ENCODE results near the gene MLYCD.

Gene MLYCD

DNA sequence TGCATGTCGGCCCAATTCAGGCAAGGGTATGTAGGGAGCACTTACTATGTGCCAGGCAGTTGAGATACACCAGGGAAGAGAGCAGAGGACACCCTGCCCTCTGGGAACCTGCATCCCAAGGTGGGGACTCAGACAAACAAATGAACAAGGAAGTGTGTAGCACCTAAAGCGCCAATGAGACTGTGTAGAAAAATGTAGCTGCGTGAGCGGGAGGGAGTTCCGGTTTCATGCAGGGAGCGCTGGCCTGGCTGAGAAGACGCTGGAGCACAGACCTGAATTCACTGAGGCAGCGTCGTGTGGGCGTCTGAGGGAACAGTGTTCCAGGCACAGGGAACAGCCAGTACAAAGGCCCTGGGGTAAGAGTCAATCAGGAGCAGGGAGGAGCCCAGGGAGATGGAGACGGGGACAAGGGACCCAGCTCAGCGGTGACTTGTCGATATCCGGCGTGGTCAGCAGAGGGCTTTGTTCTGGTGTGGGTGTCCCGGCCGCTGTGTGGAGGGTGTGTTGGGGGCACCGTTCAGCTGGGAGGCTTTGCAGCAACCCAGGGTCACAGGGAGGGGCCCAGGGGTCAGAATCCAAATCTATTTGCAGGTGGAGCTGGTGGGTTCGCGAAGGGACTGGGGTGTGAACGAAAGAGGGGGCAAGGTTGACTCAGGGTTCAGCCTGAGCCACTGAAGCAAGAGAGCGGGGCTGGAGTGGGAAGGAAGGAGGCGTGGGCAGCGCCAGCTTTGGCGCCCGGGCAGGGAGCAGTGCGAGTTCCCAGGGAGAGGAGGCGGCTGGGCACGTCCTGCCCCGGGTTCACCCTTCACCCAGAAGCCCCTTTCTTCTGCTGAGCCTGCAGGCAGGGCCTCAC, 36.3 kb downstream of the MLYCD start:
- TF ChIP-seq, protein P1, sequence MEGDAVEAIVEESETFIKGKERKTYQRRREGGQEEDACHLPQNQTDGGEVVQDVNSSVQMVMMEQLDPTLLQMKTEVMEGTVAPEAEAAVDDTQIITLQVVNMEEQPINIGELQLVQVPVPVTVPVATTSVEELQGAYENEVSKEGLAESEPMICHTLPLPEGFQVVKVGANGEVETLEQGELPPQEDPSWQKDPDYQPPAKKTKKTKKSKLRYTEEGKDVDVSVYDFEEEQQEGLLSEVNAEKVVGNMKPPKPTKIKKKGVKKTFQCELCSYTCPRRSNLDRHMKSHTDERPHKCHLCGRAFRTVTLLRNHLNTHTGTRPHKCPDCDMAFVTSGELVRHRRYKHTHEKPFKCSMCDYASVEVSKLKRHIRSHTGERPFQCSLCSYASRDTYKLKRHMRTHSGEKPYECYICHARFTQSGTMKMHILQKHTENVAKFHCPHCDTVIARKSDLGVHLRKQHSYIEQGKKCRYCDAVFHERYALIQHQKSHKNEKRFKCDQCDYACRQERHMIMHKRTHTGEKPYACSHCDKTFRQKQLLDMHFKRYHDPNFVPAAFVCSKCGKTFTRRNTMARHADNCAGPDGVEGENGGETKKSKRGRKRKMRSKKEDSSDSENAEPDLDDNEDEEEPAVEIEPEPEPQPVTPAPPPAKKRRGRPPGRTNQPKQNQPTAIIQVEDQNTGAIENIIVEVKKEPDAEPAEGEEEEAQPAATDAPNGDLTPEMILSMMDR (IDR thresholded peaks at IDR 0.05; ENCODE audit: insufficient read depth, low read depth, low read length, missing control alignments) = no peak
- H3K4me3 ChIP-seq (ENCODE audit: low read depth, low read length) = no peak overlapping the region
- no peak for DNase-seq (ENCODE audit: low read depth)

DNA sequence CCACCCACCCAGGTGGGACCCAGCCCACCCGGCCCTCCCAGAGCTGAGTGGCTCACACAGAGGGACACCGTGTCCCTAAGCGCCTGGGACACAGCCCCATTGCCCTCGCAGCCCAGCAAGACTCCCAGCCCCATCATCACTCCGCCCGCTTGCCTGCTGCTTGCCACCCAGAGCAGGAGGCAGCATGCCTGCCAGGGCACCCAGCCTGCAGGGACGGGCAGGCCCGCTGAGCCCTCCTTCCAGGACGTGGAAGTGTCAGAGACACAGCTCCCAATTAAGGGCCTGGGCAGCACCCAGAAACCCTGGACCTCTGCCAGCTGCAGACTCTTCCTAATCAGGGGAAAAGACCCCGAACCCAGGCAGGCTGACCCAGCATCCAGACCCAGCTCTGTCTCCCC, 36.9 kb downstream of the MLYCD start:
- TF ChIP-seq, protein P1 (IDR thresholded peaks at IDR 0.05; ENCODE audit: insufficient read depth, low read depth, low read length, missing control alignments) = no peak
- H3K4me3 ChIP-seq (ENCODE audit: low read depth, low read length) = no peak overlapping the region
- DNase-seq (ENCODE audit: low read depth) = no peak

DNA sequence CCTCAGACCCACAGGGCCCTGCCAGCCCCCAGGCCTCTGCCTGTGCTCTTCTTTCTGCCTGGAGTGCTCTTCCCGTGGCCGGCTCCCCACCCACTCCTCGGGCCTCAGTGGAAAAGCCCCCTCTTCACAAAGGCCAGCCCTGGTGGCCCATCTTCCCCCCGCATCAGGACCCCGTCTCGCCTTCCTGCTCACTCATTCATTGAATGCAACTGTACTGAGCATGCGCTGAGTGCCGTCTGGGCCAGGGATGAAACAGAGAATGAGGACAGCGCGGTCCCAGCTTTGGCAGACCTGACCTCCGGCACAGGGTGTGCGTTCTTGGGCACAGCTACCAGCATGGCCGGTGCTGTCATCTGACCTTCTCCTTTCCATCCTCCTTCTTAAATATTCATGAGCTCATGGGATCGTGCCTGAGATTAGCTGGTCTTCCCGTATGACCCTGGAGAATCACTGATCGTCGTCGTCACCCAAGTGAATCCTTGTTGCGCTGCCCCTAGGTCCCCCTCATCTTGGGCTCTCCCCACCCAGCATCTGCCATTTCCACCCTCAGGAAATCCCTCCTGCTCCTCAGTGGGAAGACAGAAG, 37.8 kb downstream of the MLYCD start:
- H3K4me3 ChIP-seq (ENCODE audit: low read depth, low read length) = no peak overlapping the region
- TF ChIP-seq, protein P1 (IDR thresholded peaks at IDR 0.05; ENCODE audit: insufficient read depth, low read depth, low read length, missing control alignments) = no peak
- no peak for DNase-seq (ENCODE audit: low read depth)

DNA sequence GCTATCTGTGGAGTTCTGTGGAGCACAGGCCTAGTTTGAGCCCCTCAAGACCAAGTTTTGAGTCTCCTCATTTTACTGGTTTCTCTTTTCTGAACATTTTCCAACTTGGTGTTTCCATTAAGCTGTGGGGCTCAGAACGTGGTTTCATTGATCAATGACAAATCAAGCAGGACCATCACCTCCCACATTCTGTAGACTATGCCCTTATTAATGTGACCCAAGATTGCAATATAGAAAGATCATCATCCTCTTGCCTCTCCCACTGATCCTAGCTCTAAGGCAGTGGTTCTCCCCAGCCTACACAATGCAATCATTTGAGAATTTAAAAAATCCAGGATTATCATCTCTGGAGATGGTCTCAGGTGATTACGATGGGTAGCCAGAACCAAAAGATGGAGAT, 38.4 kb downstream of the MLYCD start:
- TF ChIP-seq, protein P1 (IDR thresholded peaks at IDR 0.05; ENCODE audit: insufficient read depth, low read depth, low read length, missing control alignments) = no peak
- no peak overlapping the region for H3K4me3 ChIP-seq (ENCODE audit: low read depth, low read length)

DNA sequence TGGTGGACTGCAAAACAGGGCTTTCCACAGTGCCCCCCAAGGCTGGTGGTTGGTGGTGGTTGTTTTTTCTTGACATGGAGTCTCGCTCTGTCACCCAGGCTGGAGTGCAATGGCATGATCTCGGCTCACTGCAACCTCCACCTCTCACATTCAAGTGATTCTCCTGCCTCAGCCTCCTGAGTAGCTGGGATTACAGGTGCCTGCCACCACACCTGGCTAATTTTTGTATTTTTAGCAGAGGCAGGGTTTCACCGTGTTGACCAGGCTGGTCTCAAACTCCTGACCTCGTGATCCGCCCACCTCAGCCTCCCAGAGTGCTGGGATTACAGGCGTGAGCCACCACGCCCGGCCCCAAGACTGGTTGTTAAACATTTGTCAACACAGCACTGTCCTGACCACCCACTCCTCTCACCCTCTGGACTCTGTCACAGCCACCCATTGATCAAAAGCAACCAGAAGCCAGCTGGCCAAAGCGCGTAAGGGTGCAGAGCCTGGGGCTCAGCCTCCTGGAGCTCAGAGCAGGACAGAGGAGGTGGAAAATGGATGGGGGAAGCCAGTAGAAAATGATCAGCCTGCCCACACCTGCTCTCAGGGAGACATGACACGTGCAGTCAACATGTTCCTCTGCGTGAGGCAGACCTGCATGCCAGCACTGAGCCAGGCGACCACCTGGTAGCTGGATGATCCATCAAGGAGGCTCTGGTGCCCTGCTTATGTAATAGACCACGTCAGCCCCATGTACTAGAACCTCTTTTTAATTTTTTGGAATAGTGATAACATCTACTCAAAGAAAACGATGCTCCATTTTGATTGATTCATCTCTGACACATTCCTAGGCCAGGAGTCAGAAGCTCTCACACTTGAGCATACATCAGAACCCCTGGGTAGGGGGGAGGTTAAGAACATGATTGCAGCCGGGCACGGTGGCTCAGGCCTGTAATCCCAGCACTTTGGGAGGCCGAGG, 39.3 kb downstream of the MLYCD start:
- no peak overlapping the region for H3K4me3 ChIP-seq (ENCODE audit: low read depth, low read length)
- TF ChIP-seq, protein P1 (IDR thresholded peaks at IDR 0.05; ENCODE audit: insufficient read depth, low read depth, low read length, missing control alignments) = no peak
- DNase-seq (ENCODE audit: low read depth) = no peak

More for the DNA sequence above, 38.4 kb downstream of the MLYCD start:
- DNase-seq (ENCODE audit: low read depth) = no peak

DNA sequence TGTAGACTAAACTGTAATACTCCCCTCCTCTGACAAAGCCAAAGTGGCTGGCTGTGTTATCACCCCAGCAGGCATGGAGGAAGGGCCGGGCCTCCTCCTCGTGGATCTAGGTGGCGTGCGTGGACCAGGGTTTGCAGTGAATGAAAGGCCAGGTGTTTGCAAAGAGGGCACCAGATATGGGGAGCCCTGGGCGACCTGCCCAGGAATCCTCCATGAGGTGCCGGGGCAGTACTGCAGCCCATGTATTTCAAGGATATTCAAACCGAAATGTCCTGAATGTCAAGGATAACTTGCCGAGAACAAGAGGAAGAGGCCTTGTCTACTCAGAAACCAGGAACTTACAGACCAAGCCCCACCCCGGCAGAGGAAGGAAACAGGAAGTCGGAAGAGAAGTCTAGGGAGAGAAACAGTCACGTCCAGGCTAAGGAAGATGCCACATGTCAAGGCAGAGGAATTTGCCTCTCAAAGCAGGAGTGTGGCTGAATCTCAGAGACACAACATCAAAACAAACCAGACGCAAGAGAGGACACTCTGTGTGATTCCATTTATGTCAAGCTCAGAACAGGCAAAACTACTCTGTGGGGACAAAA, 40.4 kb downstream of the MLYCD start:
- TF ChIP-seq, protein P1 (IDR thresholded peaks at IDR 0.05; ENCODE audit: insufficient read depth, low read depth, low read length, missing control alignments) = no peak
- DNase-seq (ENCODE audit: low read depth) = no peak
- no peak overlapping the region for H3K4me3 ChIP-seq (ENCODE audit: low read depth, low read length)

Measured in GM12865 (cell line).